Measurements from ENCODE around the gene RBBP6. TPM values are rescaled to one million over a fixed set of nuclear protein-coding genes. Genes with fewer than 3 reads are reported as not detected.

RBBP6 gene
- total RNA-seq, 2 donors from 2014 or later = 42.2 to 104 TPM

- H3K27ac ChIP-seq = no peak overlapping the region
- no peaks in the 10 kb centered on the region for H3K9me3 ChIP-seq
- no peak overlapping the region for H3K4me3 ChIP-seq
- no peaks in the 10 kb centered on the region for H3K27me3 ChIP-seq (replicated peaks; ENCODE audit: insufficient read depth)
- H3K36me3 ChIP-seq = no peaks in the 10 kb centered on the region
- TF ChIP-seq CTCF (IDR thresholded peaks at IDR 0.05) = no peak
- no peak for ATAC-seq (ENCODE audit: insufficient number of reproducible peaks, low FRiP score, low read depth)
- DNase-seq (ENCODE audit: low spot score) = no peak
- peaks cover 0 to 5% of the 10 kb centered on the region in 2 donors for H3K4me1 ChIP-seq (ENCODE audit: control insufficient read depth in 1 of 2, low read depth in 2 of 2)
Measured at GRCh38 chr16:24515186-24515585, 24.2 kb upstream of the RBBP6 start.

GRCh38 chr16:24516900-24517669 is 22.3 kb upstream of the RBBP6 start:
- no peaks in the 10 kb centered on the region for H3K27me3 ChIP-seq (replicated peaks; ENCODE audit: insufficient read depth)
- H3K9me3 ChIP-seq = no peaks in the 10 kb centered on the region
- H3K4me3 ChIP-seq = peak overlapping the region; percentile 60
- no peaks in the 10 kb centered on the region for H3K36me3 ChIP-seq
- peak; percentile 34 for ATAC-seq (ENCODE audit: insufficient number of reproducible peaks, low FRiP score, low read depth)
- TF ChIP-seq CTCF (IDR thresholded peaks at IDR 0.05) = peak; percentile 89
- H3K4me1 ChIP-seq (ENCODE audit: control insufficient read depth in 1 of 2, low read depth in 2 of 2) = peaks cover 0 to 5% of the 10 kb centered on the region in 2 donors
- DNase-seq (ENCODE audit: low spot score) = peak; percentile 52
- H3K27ac ChIP-seq = peak overlapping the region in 1 of 2 donors; percentile 9

GRCh38 chr16:24518498-24518897 is 20.9 kb upstream of the RBBP6 start:
- ATAC-seq (ENCODE audit: insufficient number of reproducible peaks, low FRiP score, low read depth) (no peak), DNase-seq (ENCODE audit: low spot score) (no peak)
- Histone ChIP-seq H3K27ac (no peak overlapping the region), H3K4me1 (ENCODE audit: control insufficient read depth in 1 of 2, low read depth in 2 of 2) (peaks cover 0 to 5% of the 10 kb centered on the region in 2 donors), H3K4me3 (no peak overlapping the region), H3K36me3 (no peaks in the 10 kb centered on the region), H3K9me3 (no peaks in the 10 kb centered on the region), H3K27me3 (replicated peaks; ENCODE audit: insufficient read depth) (no peaks in the 10 kb centered on the region)
- TF ChIP-seq CTCF (IDR thresholded peaks at IDR 0.05) = no peak

GRCh38 chr16:24520983-24521382 is 18.4 kb upstream of the RBBP6 start:
- peaks cover 0 to 5% of the 10 kb centered on the region in 2 donors for H3K4me1 ChIP-seq (ENCODE audit: control insufficient read depth in 1 of 2, low read depth in 2 of 2)
- H3K9me3 ChIP-seq = no peaks in the 10 kb centered on the region
- no peak for DNase-seq (ENCODE audit: low spot score)
- H3K27me3 ChIP-seq (replicated peaks; ENCODE audit: insufficient read depth) = no peaks in the 10 kb centered on the region
- H3K36me3 ChIP-seq = no peaks in the 10 kb centered on the region
- H3K4me3 ChIP-seq = no peak overlapping the region
- no peak overlapping the region for H3K27ac ChIP-seq
- ATAC-seq (ENCODE audit: insufficient number of reproducible peaks, low FRiP score, low read depth) = no peak
- TF ChIP-seq CTCF (IDR thresholded peaks at IDR 0.05) = no peak

- Histone ChIP-seq H3K27me3 (replicated peaks; ENCODE audit: insufficient read depth) (no peaks in the 10 kb centered on the region), H3K27ac (no peak overlapping the region), H3K9me3 (no peaks in the 10 kb centered on the region), H3K36me3 (no peaks in the 10 kb centered on the region), H3K4me1 (ENCODE audit: control insufficient read depth in 1 of 2, low read depth in 2 of 2) (no peaks in the 10 kb centered on the region), H3K4me3 (no peak overlapping the region)
- no peak for ATAC-seq (ENCODE audit: insufficient number of reproducible peaks, low FRiP score, low read depth)
- TF ChIP-seq CTCF (IDR thresholded peaks at IDR 0.05) = no peak
- DNase-seq (ENCODE audit: low spot score) = no peak
Measured at GRCh38 chr16:24522751-24523150, 16.6 kb upstream of the RBBP6 start.

Data from thoracic aorta (tissue), 2 donors.